ENCODE measurements around the gene IPO5. TPM values are rescaled to one million over a fixed set of nuclear protein-coding genes. Genes with fewer than 3 reads are reported as not detected.

IPO5 gene
- total and polyA plus RNA-seq, 2 of the 8 experiments (the other 6 are each of a cell fraction or from before 2014, with no cell fraction given): 143 to 410 TPM

DNA sequence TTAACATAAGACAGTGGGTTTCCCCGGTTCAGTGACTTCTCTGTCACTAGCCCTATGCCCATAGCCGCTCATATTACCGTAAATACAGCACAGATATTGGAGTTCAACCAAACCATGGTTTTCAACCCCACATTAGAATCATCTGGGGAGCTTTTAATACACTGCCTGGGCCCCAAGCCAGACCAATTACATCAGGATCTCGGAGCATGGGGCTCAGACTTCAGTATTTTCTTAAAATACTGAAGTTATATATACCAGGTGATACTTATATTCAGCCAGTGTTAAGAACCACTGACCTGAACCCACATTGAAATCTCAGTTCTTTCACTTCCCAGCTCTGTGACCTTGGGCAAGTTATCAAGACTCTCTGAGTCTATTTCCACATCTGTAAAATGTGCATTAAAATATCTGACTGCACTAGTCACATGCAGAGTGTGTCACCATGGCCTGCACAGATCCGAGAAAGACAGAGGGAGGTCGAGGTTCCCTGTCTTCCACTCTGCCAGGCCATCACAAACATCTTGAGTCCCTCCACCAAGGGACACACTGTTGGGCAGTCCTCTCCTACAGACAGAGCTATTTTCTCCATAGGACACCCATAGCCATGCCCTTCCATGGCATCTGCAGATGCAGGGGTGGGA lies 32.2 kb upstream of the IPO5 start:
- no peak overlapping the region for H3K4me2 ChIP-seq (ENCODE audit: insufficient read depth in 1 of 2, low read depth in 2 of 2, low read length in 2 of 2)
- DNase-seq (ENCODE audit: low read depth in 1 of 2, low spot score in 2 of 2) (no peak), FAIRE-seq (no peak)
- H2AK5ac ChIP-seq (ENCODE audit: low read depth, low read length): no peak overlapping the region
- CTCF ChIA-PET (ENCODE audit: partially characterized antibody): interaction anchor here (1.2 to 2.8 kb wide), 3 partner anchors 9 to 65 kb away, joined by 4 to 11 read pairs (median 4); no protein-coding TSS in a partner anchor
- H3K79me1 ChIP-seq (ENCODE audit: low read depth, low read length): no peaks in the 10 kb centered on the region
- no peak overlapping the region for H3K4ac ChIP-seq (replicated peaks; ENCODE audit: insufficient read length, low read depth, low read length)
- no peak overlapping the region for H4K5ac ChIP-seq (ENCODE audit: insufficient read length, low read depth, low read length)
- no peaks in the 10 kb centered on the region for H3K27me3 ChIP-seq (replicated peaks in 1 of 4; ENCODE audit: control insufficient read depth in 3 of 4, extremely low read depth in 1 of 4, insufficient read depth in 3 of 4, low read length in 3 of 4)
- 91% methylated on average over 6 of the region's 6 CpGs; no CpG with 5 or more reads in 1 of the 2 experiments for WGBS, 2 experiments (ENCODE audit: extremely low coverage in 1 of 2, insufficient coverage in 1 of 2, insufficient read length in 1 of 2, insufficient replicate concordance in 2 of 2, low coverage in 1 of 2, low lambda C conversion rate in 2 of 2, missing lambda C conversion rate in 1 of 2)
- no peaks in the 10 kb centered on the region for H3K4me1 ChIP-seq (replicated peaks in 1 of 4; ENCODE audit: control insufficient read depth in 3 of 4, insufficient read depth in 4 of 4, low read length in 3 of 4)
- no peaks in the 10 kb centered on the region for H3K79me2 ChIP-seq (ENCODE audit: control insufficient read depth in 1 of 2, insufficient read depth in 2 of 2, low read length in 2 of 2)
- H3K14ac ChIP-seq (ENCODE audit: insufficient read length): no peak overlapping the region
- POLR2A ChIA-PET (ENCODE audit: partially characterized antibody): interaction anchor here (0.6 kb wide), 1 partner anchor 57 kb away, joined by 3 read pairs; no protein-coding TSS in a partner anchor
- H2BK5ac ChIP-seq (ENCODE audit: low read depth, low read length): no peak overlapping the region
- H3K18ac ChIP-seq (ENCODE audit: extremely low read depth, low read length): no peak overlapping the region
- no peak overlapping the region for H4K8ac ChIP-seq (ENCODE audit: extremely low read depth, insufficient read depth, low read length)
- no peak overlapping the region for H3K9ac ChIP-seq (replicated peaks in 1 of 4; ENCODE audit: extremely low read depth in 1 of 4, low read depth in 3 of 4, low read length in 3 of 4)
- H2BK20ac ChIP-seq (ENCODE audit: low read length): no peak overlapping the region
- no peaks in the 10 kb centered on the region for H4K20me1 ChIP-seq (replicated peaks in 1 of 2; ENCODE audit: control insufficient read depth in 1 of 2, insufficient read depth in 2 of 2, low read length in 2 of 2)
- no peak overlapping the region for H3K23ac ChIP-seq (ENCODE audit: insufficient read length)
- H3K9me3 ChIP-seq (ENCODE audit: insufficient read depth in 2 of 2, low read depth in 1 of 2, low read length in 1 of 2): no peaks in the 10 kb centered on the region
- H3K36me3 ChIP-seq (ENCODE audit: control insufficient read depth in 2 of 4, insufficient read depth in 4 of 4, low read length in 3 of 4): no peaks in the 10 kb centered on the region
- H3K4me3 ChIP-seq (ENCODE audit: extremely low read depth in 1 of 4, insufficient read depth in 2 of 4, low read depth in 3 of 4, low read length in 4 of 4): no peak overlapping the region
- H3K56ac ChIP-seq (replicated peaks; ENCODE audit: insufficient read length, low read depth, low read length): no peak overlapping the region
- no peak overlapping the region for H2BK120ac ChIP-seq (replicated peaks; ENCODE audit: low read depth, low read length)
- H3K27ac ChIP-seq (ENCODE audit: low read depth, low read length): no peak overlapping the region
- 0 out of 2 replicates have a peak, but pooled peaks cover 2% of the 10 kb centered on the region for H3K23me2 ChIP-seq (ENCODE audit: low read depth, low read length)
- H2AFZ ChIP-seq (ENCODE audit: low read length): no peak overlapping the region
- H4K91ac ChIP-seq (replicated peaks; ENCODE audit: insufficient read length, low read length): no peak overlapping the region
- no peak overlapping the region for H2BK12ac ChIP-seq (ENCODE audit: low read depth, low read length)
- no peak overlapping the region for H2BK15ac ChIP-seq (ENCODE audit: low read length)
- no peak for TF ChIP-seq SP4 (IDR thresholded peaks at IDR 0.05; ENCODE audit: low read length)
- no peak for TF ChIP-seq KDM1A (IDR thresholded peaks at IDR 0.05; ENCODE audit: borderline replicate concordance, low read length)
- no peak for TF ChIP-seq FOSL1 (IDR thresholded peaks at IDR 0.05; ENCODE audit: insufficient read depth, low read depth, low read length)
- TF ChIP-seq, protein P1, sequence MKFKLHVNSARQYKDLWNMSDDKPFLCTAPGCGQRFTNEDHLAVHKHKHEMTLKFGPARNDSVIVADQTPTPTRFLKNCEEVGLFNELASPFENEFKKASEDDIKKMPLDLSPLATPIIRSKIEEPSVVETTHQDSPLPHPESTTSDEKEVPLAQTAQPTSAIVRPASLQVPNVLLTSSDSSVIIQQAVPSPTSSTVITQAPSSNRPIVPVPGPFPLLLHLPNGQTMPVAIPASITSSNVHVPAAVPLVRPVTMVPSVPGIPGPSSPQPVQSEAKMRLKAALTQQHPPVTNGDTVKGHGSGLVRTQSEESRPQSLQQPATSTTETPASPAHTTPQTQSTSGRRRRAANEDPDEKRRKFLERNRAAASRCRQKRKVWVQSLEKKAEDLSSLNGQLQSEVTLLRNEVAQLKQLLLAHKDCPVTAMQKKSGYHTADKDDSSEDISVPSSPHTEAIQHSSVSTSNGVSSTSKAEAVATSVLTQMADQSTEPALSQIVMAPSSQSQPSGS (IDR thresholded peaks at IDR 0.05; ENCODE audit: low read length): no peak
- no peak for TF ChIP-seq BACH1 (IDR thresholded peaks at IDR 0.05; ENCODE audit: low read length)
- TF ChIP-seq HDAC2 (IDR thresholded peaks at IDR 0.05; ENCODE audit: borderline replicate concordance in 1 of 2, low read depth in 2 of 2, low read length in 2 of 2): no peak
- TF ChIP-seq RXRA (IDR thresholded peaks at IDR 0.05; ENCODE audit: insufficient read depth, low read depth, low read length): no peak
- no peak for TF ChIP-seq GABPA (IDR thresholded peaks at IDR 0.05; ENCODE audit: borderline replicate concordance, insufficient read depth, low read length)
- TF ChIP-seq JUN (IDR thresholded peaks at IDR 0.05; ENCODE audit: low read depth, low read length): no peak
- TF ChIP-seq, protein P2, sequence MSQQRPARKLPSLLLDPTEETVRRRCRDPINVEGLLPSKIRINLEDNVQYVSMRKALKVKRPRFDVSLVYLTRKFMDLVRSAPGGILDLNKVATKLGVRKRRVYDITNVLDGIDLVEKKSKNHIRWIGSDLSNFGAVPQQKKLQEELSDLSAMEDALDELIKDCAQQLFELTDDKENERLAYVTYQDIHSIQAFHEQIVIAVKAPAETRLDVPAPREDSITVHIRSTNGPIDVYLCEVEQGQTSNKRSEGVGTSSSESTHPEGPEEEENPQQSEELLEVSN (IDR thresholded peaks at IDR 0.05): no peak
- no peak for TF ChIP-seq CEBPB (IDR thresholded peaks at IDR 0.05; ENCODE audit: low read depth, low read length)
